Measurements from ENCODE around the gene COL5A3.

GRCh38 chr19:10018263-10018662 lies 8.0 kb upstream of the COL5A3 start:
- TF ChIP-seq, protein P1, sequence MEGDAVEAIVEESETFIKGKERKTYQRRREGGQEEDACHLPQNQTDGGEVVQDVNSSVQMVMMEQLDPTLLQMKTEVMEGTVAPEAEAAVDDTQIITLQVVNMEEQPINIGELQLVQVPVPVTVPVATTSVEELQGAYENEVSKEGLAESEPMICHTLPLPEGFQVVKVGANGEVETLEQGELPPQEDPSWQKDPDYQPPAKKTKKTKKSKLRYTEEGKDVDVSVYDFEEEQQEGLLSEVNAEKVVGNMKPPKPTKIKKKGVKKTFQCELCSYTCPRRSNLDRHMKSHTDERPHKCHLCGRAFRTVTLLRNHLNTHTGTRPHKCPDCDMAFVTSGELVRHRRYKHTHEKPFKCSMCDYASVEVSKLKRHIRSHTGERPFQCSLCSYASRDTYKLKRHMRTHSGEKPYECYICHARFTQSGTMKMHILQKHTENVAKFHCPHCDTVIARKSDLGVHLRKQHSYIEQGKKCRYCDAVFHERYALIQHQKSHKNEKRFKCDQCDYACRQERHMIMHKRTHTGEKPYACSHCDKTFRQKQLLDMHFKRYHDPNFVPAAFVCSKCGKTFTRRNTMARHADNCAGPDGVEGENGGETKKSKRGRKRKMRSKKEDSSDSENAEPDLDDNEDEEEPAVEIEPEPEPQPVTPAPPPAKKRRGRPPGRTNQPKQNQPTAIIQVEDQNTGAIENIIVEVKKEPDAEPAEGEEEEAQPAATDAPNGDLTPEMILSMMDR (IDR thresholded peaks at IDR 0.05) = no peak
- TF ChIP-seq POLR2A (IDR thresholded peaks at IDR 0.05) = no peak

All from testis (tissue), 2 donors.